Loucy (cell line): ENCODE data around the gene CYP27B1.

ENCODE experiments used
- H2AFZ ChIP-seq: fragments of 200-600 bp; sonication (generic); 2 replicates; pipeline ENCODE4 v1.6.0; 2016; ENCODE audit warnings: antibody characterized with exemption, mild to moderate bottlenecking, low read length, moderate library complexity
- H3F3A ChIP-seq: fragments of 200-600 bp; 2 replicates; pipeline ENCODE4 v1.6.0; 2016; ENCODE audit warnings: antibody characterized with exemption, low read depth, mild to moderate bottlenecking
- H3K27me3 ChIP-seq: fragments of 200-600 bp; sonication (generic); 2 replicates; pipeline ENCODE4 v1.6.1; 2014; ENCODE audit warnings: low read length, mild to moderate bottlenecking; ENCODE audit not compliant: insufficient read depth, poor library complexity, severe bottlenecking
- H3K36me3 ChIP-seq: fragments of 200-600 bp; sonication (generic); 2 replicates; pipeline ENCODE4 v1.6.1; 2016; ENCODE audit warnings: low read length; ENCODE audit not compliant: insufficient read depth
- H3K4me1 ChIP-seq: fragments of 200-600 bp; sonication (generic); 2 replicates; pipeline ENCODE4 v1.5.1; 2014; ENCODE audit warnings: low read length, mild to moderate bottlenecking; ENCODE audit not compliant: insufficient read depth, poor library complexity, severe bottlenecking
- H3K4me2 ChIP-seq: fragments of 200-600 bp; sonication (generic); 2 replicates; pipeline ENCODE4 v1.6.0; 2014; ENCODE audit warnings: antibody characterized with exemption, low read length, low read depth, mild to moderate bottlenecking; ENCODE audit not compliant: poor library complexity, severe bottlenecking
- H3K4me3 ChIP-seq: fragments of 200-600 bp; sonication (generic); 2 replicates; pipeline ENCODE4 v1.5.1; 2014; ENCODE audit warnings: low read length, mild to moderate bottlenecking, mixed read lengths; ENCODE audit not compliant: poor library complexity, severe bottlenecking
- H3K79me2 ChIP-seq: fragments of 200-600 bp; sonication (generic); 2 replicates; pipeline ENCODE4 v1.6.1; 2014; ENCODE audit warnings: low read length; ENCODE audit not compliant: insufficient read depth
- H3K9ac ChIP-seq: fragments of 200-600 bp; sonication (generic); 2 replicates; pipeline ENCODE4 v1.6.0; 2014; ENCODE audit warnings: mild to moderate bottlenecking, low read depth, low read length, moderate library complexity; ENCODE audit not compliant: poor library complexity, severe bottlenecking
- H3K9me2 ChIP-seq: fragments of 200-600 bp; sonication (generic); replicated peaks from 2 replicates; pipeline ENCODE4 v1.6.1; 2016; ENCODE audit warnings: low read depth, low read length, mixed read lengths
- H3K9me3 ChIP-seq: fragments of 200-600 bp; sonication (generic); 2 replicates; pipeline ENCODE4 v1.6.1; 2014; ENCODE audit warnings: mild to moderate bottlenecking, antibody characterized with exemption, low read length, low read depth; ENCODE audit not compliant: insufficient read depth
- H4K20me1 ChIP-seq: fragments of 200-600 bp; sonication (generic); 2 replicates; pipeline ENCODE4 v1.6.0; 2014; ENCODE audit warnings: antibody characterized with exemption, low read length, mild to moderate bottlenecking; ENCODE audit not compliant: insufficient read depth, poor library complexity, severe bottlenecking
- CTCF ChIP-seq: fragments of 200-600 bp; sonication (generic); conservative IDR thresholded peaks from 2 replicates; pipeline ENCODE4 v1.5.1; 2014; ENCODE audit warnings: mild to moderate bottlenecking, antibody characterized with exemption, low read length
- EZH2phosphoT487 ChIP-seq: fragments of 200-600 bp; IDR thresholded peaks from 2 replicates; pipeline ENCODE4 v1.6.1; 2018; ENCODE audit warnings: antibody characterized with exemption, mild to moderate bottlenecking, moderate library complexity, borderline replicate concordance

The CYP27B1 gene

DNA sequence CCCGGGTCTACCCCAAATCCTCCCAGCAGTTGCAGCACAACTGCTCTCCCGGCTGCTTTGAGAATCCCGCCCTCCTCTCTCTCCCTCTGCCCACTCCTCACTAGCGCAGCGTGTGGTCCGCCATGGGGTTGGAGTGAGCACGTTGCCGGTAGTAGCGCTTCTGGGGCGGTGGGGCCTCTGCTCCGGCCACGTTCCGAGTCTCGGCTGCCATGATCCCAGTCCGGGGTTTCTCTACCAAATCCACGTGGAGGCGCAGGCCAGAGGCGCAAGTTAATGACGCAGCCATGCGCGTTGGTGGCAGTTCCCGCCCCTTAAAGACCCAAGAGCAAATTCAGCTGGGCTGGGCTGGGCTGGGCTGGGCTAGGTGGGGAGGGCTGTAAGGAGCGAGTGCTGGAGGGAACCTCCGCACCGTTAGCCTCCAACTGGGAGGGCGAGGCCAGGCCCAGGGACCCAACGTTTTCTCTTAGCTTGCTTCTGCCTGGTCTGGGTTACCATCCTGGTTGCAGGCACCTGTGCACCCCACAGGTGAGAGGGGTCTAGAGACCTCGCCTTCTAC is 5.1 kb upstream of the CYP27B1 start, which contains the start of gene METTL1:
Gene METTL1, minus strand, starts transcription at position 233 of the 556 bp plus-strand sequence. Its CDS starts 22 bp downstream, at position 211.
- H3K4me3 ChIP-seq: peak within 1 kb of the TSS; percentile 80
- H3K9me2 ChIP-seq: no peaks in the 10 kb centered on the region
- peaks cover 17% of the 10 kb centered on the region for H3K79me2 ChIP-seq
- H3F3A ChIP-seq: no peaks in the 10 kb centered on the region
- peak within 1 kb of the TSS; percentile 95 for H3K4me2 ChIP-seq
- H3K9me3 ChIP-seq: no peaks in the 10 kb centered on the region
- H3K36me3 ChIP-seq: no peaks in the 10 kb centered on the region
- H3K4me1 ChIP-seq: peaks cover 11% of the 10 kb centered on the region
- H4K20me1 ChIP-seq: no peaks in the 10 kb centered on the region
- H3K9ac ChIP-seq: peak within 1 kb of the TSS; percentile 95
- peak within 1 kb of the TSS; percentile 80 for H2AFZ ChIP-seq
- TF ChIP-seq CTCF (no peak), EZH2phosphoT487 (no peak)
- H3K27me3 ChIP-seq: no peaks in the 10 kb centered on the region

- Histone ChIP-seq H3K4me2 (peak overlapping the region; percentile 95), H3K9me2 (no peaks in the 10 kb centered on the region), H3K9ac (peak overlapping the region; percentile 95), H3K27me3 (no peaks in the 10 kb centered on the region), H2AFZ (peak overlapping the region; percentile 80), H3K79me2 (peaks cover 17% of the 10 kb centered on the region), H3K9me3 (no peaks in the 10 kb centered on the region), H3K4me3 (peak overlapping the region; percentile 80), H3K36me3 (no peaks in the 10 kb centered on the region), H3K4me1 (peaks cover 11% of the 10 kb centered on the region), H3F3A (no peaks in the 10 kb centered on the region), H4K20me1 (no peaks in the 10 kb centered on the region)
- TF ChIP-seq EZH2phosphoT487 (no peak), CTCF (no peak)
Measured at GRCh38 chr12:57771236-57771872, 4.5 kb upstream of the CYP27B1 start.

DNA sequence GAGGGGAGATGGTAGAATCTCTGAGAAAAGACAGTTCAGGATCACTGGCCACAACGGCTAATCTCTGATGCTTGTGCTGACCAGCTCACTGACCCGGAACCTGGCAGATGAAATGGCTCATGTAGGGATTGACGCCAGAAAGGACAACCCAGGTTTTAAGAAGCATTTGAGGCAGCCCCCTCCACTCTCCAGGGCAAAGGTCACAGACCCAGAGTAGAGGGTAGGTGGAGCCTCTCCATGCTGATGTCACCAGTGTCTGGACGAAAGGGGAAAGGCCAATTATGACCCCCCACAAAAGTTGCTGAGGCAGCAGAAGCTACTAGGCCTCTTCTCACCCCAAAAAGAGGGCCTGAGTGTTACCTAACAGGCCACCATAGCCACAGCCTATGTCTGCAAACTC is 3.9 kb upstream of the CYP27B1 start:
- Histone ChIP-seq H4K20me1 (no peaks in the 10 kb centered on the region), H3K9me3 (no peaks in the 10 kb centered on the region), H2AFZ (no peak overlapping the region), H3K79me2 (peaks cover 17% of the 10 kb centered on the region), H3F3A (no peaks in the 10 kb centered on the region), H3K4me1 (peaks cover 11% of the 10 kb centered on the region), H3K9ac (peak overlapping the region; percentile 95), H3K27me3 (no peaks in the 10 kb centered on the region), H3K9me2 (no peaks in the 10 kb centered on the region), H3K4me2 (peak overlapping the region; percentile 95), H3K4me3 (peak overlapping the region; percentile 80), H3K36me3 (no peaks in the 10 kb centered on the region)
- TF ChIP-seq EZH2phosphoT487 (no peak), CTCF (no peak)
